Sigmoid colon (tissue), 4 donors: ENCODE data around the gene DTNA.

ENCODE experiments used
- EP300 ChIP-seq, 4 donors: sonication (generic); formaldehyde crosslinking; IDR thresholded peaks; one replicate each; pipeline ENCODE4 v1.6.1; 2017; ENCODE audit warnings: antibody characterized with exemption in 4 of 4
- POLR2AphosphoS5 ChIP-seq, 4 donors: sonication (generic); formaldehyde crosslinking; IDR thresholded peaks; one replicate each; pipeline ENCODE4 v1.6.1; 2017; ENCODE audit warnings: antibody characterized with exemption in 4 of 4

- TF ChIP-seq EP300 (IDR thresholded peaks at IDR 0.05): no peak
- no peak for TF ChIP-seq POLR2AphosphoS5 (IDR thresholded peaks at IDR 0.05)
Observed at GRCh38 chr18:34749721-34750120, 39.6 kb downstream of the DTNA start.
